HepG2 (cell line): Measurements from ENCODE around the gene ABCB8. TPM values are rescaled to one million over a fixed set of nuclear protein-coding genes. Genes with fewer than 3 reads are reported as not detected.

ENCODE experiments used
- BRD4 ChIP-seq: sonication (generic); formaldehyde crosslinking; IDR thresholded peaks from 2 replicates; pipeline ENCODE4 v1.4.0; 2020; ENCODE audit warnings: missing genetic modification reagents
- ELF3 ChIP-seq: IDR thresholded peaks from 2 replicates; pipeline ENCODE4 v1.6.1; 2016; ENCODE audit warnings: missing genetic modification reagents, missing compliant biosample characterization
- KLF13 ChIP-seq: sonication (generic); formaldehyde crosslinking; IDR thresholded peaks from 2 replicates; pipeline ENCODE4 v1.4.0; 2020; ENCODE audit warnings: mild to moderate bottlenecking, missing genetic modification reagents
- NCOA1 ChIP-seq: sonication (generic); formaldehyde crosslinking; IDR thresholded peaks from 2 replicates; pipeline ENCODE4 v1.9.0; 2021; ENCODE audit warnings: missing genetic modification reagents
- NFAT5 ChIP-seq: sonication (generic); formaldehyde crosslinking; IDR thresholded peaks from 2 replicates; pipeline ENCODE4 v1.4.0; 2020; ENCODE audit warnings: missing genetic modification reagents
- TOPORS ChIP-seq: sonication (generic); formaldehyde crosslinking; IDR thresholded peaks from 2 replicates; pipeline ENCODE4 v1.8.0; 2023; ENCODE audit warnings: mild to moderate bottlenecking, missing genetic modification reagents
- ZBTB38 ChIP-seq: sonication (generic); formaldehyde crosslinking; IDR thresholded peaks from 2 replicates; pipeline ENCODE4 v1.5.1; 2020; ENCODE audit warnings: mild to moderate bottlenecking, missing genetic modification reagents
- ZGPAT ChIP-seq: IDR thresholded peaks from 2 replicates; pipeline ENCODE4 v1.6.1; 2016; ENCODE audit warnings: mild to moderate bottlenecking
- ZNF142 ChIP-seq: sonication (generic); formaldehyde crosslinking; IDR thresholded peaks from 2 replicates; pipeline ENCODE4 v1.4.0; 2020; ENCODE audit warnings: missing genetic modification reagents
- ZNF362 ChIP-seq: sonication (generic); formaldehyde crosslinking; IDR thresholded peaks from 2 replicates; pipeline ENCODE4 v1.4.0; 2020; ENCODE audit warnings: missing genetic modification reagents, mild to moderate bottlenecking, borderline replicate concordance
- ZNF557 ChIP-seq: sonication (generic); formaldehyde crosslinking; IDR thresholded peaks from 2 replicates; pipeline ENCODE4 v1.4.0; 2020; ENCODE audit warnings: missing genetic modification reagents
- ZNF562 ChIP-seq: sonication (generic); formaldehyde crosslinking; IDR thresholded peaks from 2 replicates; pipeline ENCODE4 v1.8.0; 2022; ENCODE audit warnings: missing genetic modification reagents, borderline replicate concordance
- ZNF607 ChIP-seq: sonication (generic); formaldehyde crosslinking; IDR thresholded peaks from 2 replicates; pipeline ENCODE4 v1.5.1; 2020; ENCODE audit warnings: missing genetic modification reagents, mild to moderate bottlenecking, borderline replicate concordance
- ZNF749 ChIP-seq: sonication (generic); formaldehyde crosslinking; IDR thresholded peaks from 2 replicates; pipeline ENCODE4 v1.8.0; 2022; ENCODE audit warnings: mild to moderate bottlenecking, missing genetic modification reagents, moderate library complexity, borderline replicate concordance
- ZNF792 ChIP-seq: IDR thresholded peaks from 2 replicates; pipeline ENCODE4 v1.6.1; 2016
- polyA plus RNA-seq, 8 experiments: library from polyadenylated mRNA; depleted of rRNA in 3 of 8; stranded (reverse) in 7 of 8; unstranded in 1 of 8; fragments of >200 nt; fragmentation: Illumina TruSeq in 4 of 8; extraction: Trizol in 4 of 8; gene quantifications; 2 replicates each; pipeline versions ENCODE4 v1.2.1 to v1.2.3, GENCODE V29; 2011 to 2016; ENCODE audit warnings: low read depth in 4 of 8, missing spikeins in 1 of 8, mixed read lengths in 1 of 8; ENCODE audit not compliant: insufficient read depth in 1 of 8
- total RNA-seq, 5 experiments: library from RNA; depleted of rRNA; stranded (reverse); fragments of >200 nt; fragmentation: Illumina TruSeq; extraction: Trizol; gene quantifications; 2 replicates each; pipeline ENCODE4 v1.2.3, GENCODE V29; 2016; ENCODE audit warnings: low read depth in 1 of 5

Gene ABCB8
- total and polyA plus RNA-seq, 2 of the 13 experiments (the other 11 are each of a cell fraction or from before 2014, with no cell fraction given) = 6.6 to 16.7 TPM

GRCh38 chr7:151057989-151058780, 29.9 kb downstream of the ABCB8 start (continued):
- TF ChIP-seq ZGPAT = peak; percentile 60; the same call in 1 of the 2 replicates
- no peak for TF ChIP-seq ZNF362 (CRISPR knock-in tag)
- peak; percentile 14; the same call in 1 of the 2 replicates for TF ChIP-seq ZNF607
- no peak for TF ChIP-seq NCOA1 (CRISPR knock-in tag)
- TF ChIP-seq BRD4 (CRISPR knock-in tag) = no peak
- no peak for TF ChIP-seq ZNF749 (CRISPR knock-in tag)
- no peak for TF ChIP-seq ZNF557 (CRISPR knock-in tag)
- peak; percentile 45; the same call in 1 of the 2 replicates for TF ChIP-seq ZNF142 (CRISPR knock-in tag)
- TF ChIP-seq TOPORS (CRISPR knock-in tag) = peak; percentile 32; the same call in 1 of the 2 replicates
- TF ChIP-seq NFAT5 = no peak
- no peak for TF ChIP-seq ZNF562 (CRISPR knock-in tag)
- no peak for TF ChIP-seq ZBTB38
- TF ChIP-seq KLF13 (CRISPR knock-in tag) = 0 out of 2 replicates have a peak, but pooled peaks have one; percentile 51
- TF ChIP-seq ZNF792 (CRISPR knock-in tag) = peak; percentile 53; the same call in 1 of the 2 replicates
- TF ChIP-seq ELF3 (CRISPR knock-in tag) = peak; percentile 32; the same call in 1 of the 2 replicates
